Activated T-cell treated with anti-CD3 and anti-CD28 coated beads, Interleukin-2, amount 50 U/mL, for 72 hours (primary cell): ENCODE measurements around the gene CFAP77. TPM values are rescaled to one million over a fixed set of nuclear protein-coding genes. Genes with fewer than 3 reads are reported as not detected.

Source experiments
- ATAC-seq, 2 donors: fragments of 150-1000 bp; cut with Tn5 transposase; replicated peaks in 1 of 2; 2 replicates each; pipeline ENCODE4 v1.10.0; 2021; ENCODE audit warnings: moderate library complexity in 2 of 2, mild to moderate bottlenecking in 1 of 2
- DNase-seq, 2 donors: peaks; one replicate each; pipeline ENCODE4 v3.0.0; 2021 to 2022; ENCODE audit warnings: mixed read lengths in 1 of 2
- H3K27ac Mint-ChIP-seq: one replicate; pipeline ENCODE4 v1.8.0; 2022; ENCODE audit warnings: mild to moderate bottlenecking, moderate library complexity, mixed read lengths
- H3K27me3 Mint-ChIP-seq: one replicate; pipeline ENCODE4 v1.8.0; 2022; ENCODE audit warnings: low read depth, mixed read lengths
- H3K36me3 Mint-ChIP-seq, 2 donors: one replicate each; pipeline ENCODE4 v1.8.0; 2022; ENCODE audit warnings: mixed read lengths in 2 of 2, mild to moderate bottlenecking in 1 of 2; ENCODE audit not compliant: insufficient read depth in 2 of 2
- H3K4me1 Mint-ChIP-seq: one replicate; pipeline ENCODE4 v1.8.0; 2022; ENCODE audit warnings: low read depth, mixed read lengths
- H3K4me3 Mint-ChIP-seq, 2 donors: one replicate each; pipeline ENCODE4 v1.8.0; 2022; ENCODE audit warnings: mild to moderate bottlenecking in 2 of 2, mixed read lengths in 2 of 2, moderate library complexity in 2 of 2
- H3K9me3 Mint-ChIP-seq, 2 donors: one replicate each; pipeline ENCODE4 v1.8.0; 2022; ENCODE audit warnings: mixed read lengths in 2 of 2
- total RNA-seq, 2 donors: library from RNA; stranded (reverse); gene quantifications; one replicate each; pipeline ENCODE4 v1.2.3, GENCODE V29; 2022

Gene CFAP77
- total RNA-seq, 2 donors from 2014 or later, result not detected

- no peaks in the 10 kb centered on the region for H3K36me3 Mint-ChIP-seq
- no peak overlapping the region for H3K27ac Mint-ChIP-seq
- no peak for ATAC-seq
- no peaks in the 10 kb centered on the region for H3K9me3 Mint-ChIP-seq
- H3K27me3 Mint-ChIP-seq, result peaks cover 60% of the 10 kb centered on the region
- DNase-seq, result no peak
- peak overlapping the region in 1 of 2 donors; percentile 9 for H3K4me3 Mint-ChIP-seq
- peaks cover 13% of the 10 kb centered on the region for H3K4me1 Mint-ChIP-seq
Measured at GRCh38 chr9:132590318-132591182, 180.5 kb downstream of the CFAP77 start.

- Mint-ChIP-seq H3K27ac (no peak overlapping the region), H3K4me3 (peak overlapping the region in 1 of 2 donors; percentile 22), H3K36me3 (peaks cover 0 to 4% of the 10 kb centered on the region in 2 donors), H3K4me1 (peaks cover 8% of the 10 kb centered on the region), H3K27me3 (peaks cover 53% of the 10 kb centered on the region), H3K9me3 (no peaks in the 10 kb centered on the region)
- DNase-seq (no peak), ATAC-seq (no peak)
Measured at GRCh38 chr9:132591244-132591643, 181.2 kb downstream of the CFAP77 start.

- Mint-ChIP-seq H3K27me3 (peaks cover 47% of the 10 kb centered on the region), H3K4me1 (peaks cover 6% of the 10 kb centered on the region), H3K4me3 (no peak overlapping the region), H3K36me3 (peaks cover 0 to 8% of the 10 kb centered on the region in 2 donors), H3K27ac (no peak overlapping the region), H3K9me3 (no peaks in the 10 kb centered on the region)
- no peak for ATAC-seq
- no peak for DNase-seq
Measured at GRCh38 chr9:132591751-132592314, 181.8 kb downstream of the CFAP77 start.

GRCh38 chr9:132592451-132592850 is 182.4 kb downstream of the CFAP77 start:
- Mint-ChIP-seq H3K9me3 (no peaks in the 10 kb centered on the region), H3K4me1 (peaks cover 6% of the 10 kb centered on the region), H3K27me3 (peaks cover 44% of the 10 kb centered on the region), H3K27ac (no peak overlapping the region), H3K36me3 (peaks cover 0 to 8% of the 10 kb centered on the region in 2 donors), H3K4me3 (no peak overlapping the region)
- ATAC-seq, result no peak
- DNase-seq, result no peak

GRCh38 chr9:132594412-132594811 is 184.4 kb downstream of the CFAP77 start:
- no peaks in the 10 kb centered on the region for H3K9me3 Mint-ChIP-seq
- no peak overlapping the region for H3K27ac Mint-ChIP-seq
- peaks cover 28% of the 10 kb centered on the region for H3K27me3 Mint-ChIP-seq
- DNase-seq (no peak), ATAC-seq (no peak)
- H3K4me3 Mint-ChIP-seq, result no peak overlapping the region
- H3K4me1 Mint-ChIP-seq, result no peaks in the 10 kb centered on the region
- H3K36me3 Mint-ChIP-seq, result peaks cover 0 to 8% of the 10 kb centered on the region in 2 donors

- Mint-ChIP-seq H3K27ac (no peak overlapping the region), H3K4me1 (no peaks in the 10 kb centered on the region), H3K4me3 (no peak overlapping the region), H3K27me3 (peaks cover 21% of the 10 kb centered on the region), H3K36me3 (peaks cover 6 to 13% of the 10 kb centered on the region in 2 donors), H3K9me3 (no peaks in the 10 kb centered on the region)
- DNase-seq (no peak), ATAC-seq (no peak)
Measured at GRCh38 chr9:132595319-132595718, 185.3 kb downstream of the CFAP77 start.

- no peak overlapping the region for H3K4me3 Mint-ChIP-seq
- ATAC-seq, result no peak
- peaks cover 7 to 14% of the 10 kb centered on the region in 2 donors for H3K36me3 Mint-ChIP-seq
- DNase-seq, result no peak
- H3K27ac Mint-ChIP-seq, result no peak overlapping the region
- no peaks in the 10 kb centered on the region for H3K4me1 Mint-ChIP-seq
- no peaks in the 10 kb centered on the region for H3K9me3 Mint-ChIP-seq
- H3K27me3 Mint-ChIP-seq, result peaks cover 16% of the 10 kb centered on the region
Measured at GRCh38 chr9:132596200-132596599, 186.2 kb downstream of the CFAP77 start.

- ATAC-seq (no peak), DNase-seq (no peak)
- Mint-ChIP-seq H3K4me3 (no peak overlapping the region), H3K9me3 (no peaks in the 10 kb centered on the region), H3K27ac (no peak overlapping the region), H3K27me3 (peaks cover 6% of the 10 kb centered on the region), H3K4me1 (no peaks in the 10 kb centered on the region), H3K36me3 (peaks cover 7 to 14% of the 10 kb centered on the region in 2 donors)
Measured at GRCh38 chr9:132597073-132597775, 187.2 kb downstream of the CFAP77 start.

GRCh38 chr9:132600326-132600984 is 190.4 kb downstream of the CFAP77 start:
- no peak for DNase-seq
- H3K9me3 Mint-ChIP-seq, result no peaks in the 10 kb centered on the region

GRCh38 chr9:132602207-132602606 is 192.2 kb downstream of the CFAP77 start:
- H3K9me3 Mint-ChIP-seq, result no peaks in the 10 kb centered on the region
- H3K4me1 Mint-ChIP-seq, result peaks cover 5% of the 10 kb centered on the region
- no peaks in the 10 kb centered on the region for H3K27me3 Mint-ChIP-seq
- peaks cover 7 to 28% of the 10 kb centered on the region in 2 donors for H3K36me3 Mint-ChIP-seq
- H3K4me3 Mint-ChIP-seq, result no peak overlapping the region
- DNase-seq (no peak), ATAC-seq (no peak)
- H3K27ac Mint-ChIP-seq, result no peak overlapping the region

More at GRCh38 chr9:132600326-132600984, 190.4 kb downstream of the CFAP77 start:
- no peak overlapping the region for H3K4me3 Mint-ChIP-seq
- ATAC-seq, result no peak
- no peak overlapping the region for H3K27ac Mint-ChIP-seq
- peaks cover 5% of the 10 kb centered on the region for H3K4me1 Mint-ChIP-seq
- no peaks in the 10 kb centered on the region for H3K27me3 Mint-ChIP-seq
- H3K36me3 Mint-ChIP-seq, result peaks cover 7 to 31% of the 10 kb centered on the region in 2 donors

GRCh38 chr9:132605387-132605786 is 195.4 kb downstream of the CFAP77 start:
- Mint-ChIP-seq H3K27ac (no peak overlapping the region), H3K27me3 (no peaks in the 10 kb centered on the region), H3K4me3 (no peak overlapping the region), H3K4me1 (peaks cover 10% of the 10 kb centered on the region), H3K9me3 (no peaks in the 10 kb centered on the region), H3K36me3 (peaks cover under 1 to 30% of the 10 kb centered on the region in 2 donors)
- DNase-seq (no peak), ATAC-seq (no peak)

GRCh38 chr9:132606066-132606465 is 196.1 kb downstream of the CFAP77 start:
- H3K27me3 Mint-ChIP-seq, result no peaks in the 10 kb centered on the region
- peaks cover 10% of the 10 kb centered on the region for H3K4me1 Mint-ChIP-seq
- ATAC-seq, result no peak
- H3K27ac Mint-ChIP-seq, result no peak overlapping the region
- H3K9me3 Mint-ChIP-seq, result no peaks in the 10 kb centered on the region
- H3K4me3 Mint-ChIP-seq, result no peak overlapping the region
- no peak for DNase-seq
- H3K36me3 Mint-ChIP-seq, result peaks cover 0 to 30% of the 10 kb centered on the region in 2 donors

GRCh38 chr9:132609184-132609583 is 199.2 kb downstream of the CFAP77 start:
- Mint-ChIP-seq H3K36me3 (peaks cover 0 to 17% of the 10 kb centered on the region in 2 donors), H3K4me3 (no peak overlapping the region), H3K27ac (no peak overlapping the region), H3K9me3 (no peaks in the 10 kb centered on the region), H3K27me3 (no peaks in the 10 kb centered on the region), H3K4me1 (peaks cover 5% of the 10 kb centered on the region)
- no peak for ATAC-seq
- no peak for DNase-seq
